Chondrocyte (in vitro differentiated cells): ENCODE measurements around the gene WIZ. TPM values are rescaled to one million over a fixed set of nuclear protein-coding genes. Genes with fewer than 3 reads are reported as not detected.

Experiments used
- DNase-seq: peaks from one replicate; pipeline ENCODE4 v3.0.0; 2021; ENCODE audit warnings: mixed read lengths, low spot score
- H3K27ac Mint-ChIP-seq: one replicate; pipeline ENCODE4 v1.8.0; 2021; ENCODE audit warnings: mild to moderate bottlenecking, moderate library complexity, mixed read lengths; ENCODE audit not compliant: unreplicated experiment
- H3K27me3 Mint-ChIP-seq: 2 replicates; pipeline ENCODE4 v1.8.0; 2021; ENCODE audit warnings: low read depth, mixed read lengths
- H3K36me3 Mint-ChIP-seq: 2 replicates; pipeline ENCODE4 v1.8.0; 2021; ENCODE audit warnings: low read depth, mixed read lengths
- H3K4me1 Mint-ChIP-seq: 2 replicates; pipeline ENCODE4 v1.8.0; 2021; ENCODE audit warnings: low read depth, mild to moderate bottlenecking, mixed read lengths
- H3K4me3 Mint-ChIP-seq: one replicate; pipeline ENCODE4 v1.8.0; 2021; ENCODE audit warnings: mild to moderate bottlenecking, moderate library complexity, mixed read lengths; ENCODE audit not compliant: unreplicated experiment
- H3K9me3 Mint-ChIP-seq: 2 replicates; pipeline ENCODE4 v1.8.0; 2021; ENCODE audit warnings: low read depth, mixed read lengths
- total RNA-seq: library from RNA; stranded (reverse); gene quantifications from 3 replicates; pipeline ENCODE4 v1.2.1, GENCODE V29; 2021
- TF ChIP-seq, protein P1 (sequence below): fragments of 200-600 bp; sonication (generic); IDR thresholded peaks from 2 replicates; pipeline ENCODE4 v1.5.0; 2021; ENCODE audit warnings: antibody characterized with exemption, mild to moderate bottlenecking, moderate library complexity

The WIZ gene
- total RNA-seq, 1 donor from 2014 or later = 52.4 TPM

DNA sequence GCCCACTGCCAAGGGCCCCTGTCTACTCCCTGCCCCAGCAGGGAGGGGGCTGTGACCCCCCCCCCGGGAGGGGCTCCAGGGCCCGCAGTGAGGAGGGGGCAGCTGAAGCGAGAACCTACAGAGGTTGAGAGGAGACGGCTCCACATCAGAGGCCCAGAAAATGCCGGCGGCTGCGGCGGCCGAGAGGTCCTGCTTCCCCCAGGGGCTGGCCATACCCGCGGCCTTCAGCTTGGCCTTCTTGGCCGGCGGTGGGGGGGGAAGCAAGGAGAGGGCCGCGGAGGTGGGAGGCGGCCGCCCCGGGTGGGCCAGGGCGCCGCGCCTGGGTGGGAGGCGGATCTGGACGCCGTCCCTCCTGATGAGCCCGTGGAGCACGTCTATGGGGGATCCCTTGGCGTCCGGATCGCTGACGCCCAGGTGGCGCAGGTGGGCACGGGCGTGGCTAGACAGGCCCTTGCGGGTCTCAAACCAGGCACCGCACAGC is 21.7 kb downstream of the WIZ start:
- Mint-ChIP-seq H3K4me3 (no peak overlapping the region), H3K9me3 (no peaks in the 10 kb centered on the region), H3K27me3 (no peaks in the 10 kb centered on the region), H3K27ac (no peak overlapping the region), H3K4me1 (peaks cover 21% of the 10 kb centered on the region), H3K36me3 (peaks cover 21% of the 10 kb centered on the region)
- TF ChIP-seq, protein P1, sequence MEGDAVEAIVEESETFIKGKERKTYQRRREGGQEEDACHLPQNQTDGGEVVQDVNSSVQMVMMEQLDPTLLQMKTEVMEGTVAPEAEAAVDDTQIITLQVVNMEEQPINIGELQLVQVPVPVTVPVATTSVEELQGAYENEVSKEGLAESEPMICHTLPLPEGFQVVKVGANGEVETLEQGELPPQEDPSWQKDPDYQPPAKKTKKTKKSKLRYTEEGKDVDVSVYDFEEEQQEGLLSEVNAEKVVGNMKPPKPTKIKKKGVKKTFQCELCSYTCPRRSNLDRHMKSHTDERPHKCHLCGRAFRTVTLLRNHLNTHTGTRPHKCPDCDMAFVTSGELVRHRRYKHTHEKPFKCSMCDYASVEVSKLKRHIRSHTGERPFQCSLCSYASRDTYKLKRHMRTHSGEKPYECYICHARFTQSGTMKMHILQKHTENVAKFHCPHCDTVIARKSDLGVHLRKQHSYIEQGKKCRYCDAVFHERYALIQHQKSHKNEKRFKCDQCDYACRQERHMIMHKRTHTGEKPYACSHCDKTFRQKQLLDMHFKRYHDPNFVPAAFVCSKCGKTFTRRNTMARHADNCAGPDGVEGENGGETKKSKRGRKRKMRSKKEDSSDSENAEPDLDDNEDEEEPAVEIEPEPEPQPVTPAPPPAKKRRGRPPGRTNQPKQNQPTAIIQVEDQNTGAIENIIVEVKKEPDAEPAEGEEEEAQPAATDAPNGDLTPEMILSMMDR = no peak
- DNase-seq = no peak

DNA sequence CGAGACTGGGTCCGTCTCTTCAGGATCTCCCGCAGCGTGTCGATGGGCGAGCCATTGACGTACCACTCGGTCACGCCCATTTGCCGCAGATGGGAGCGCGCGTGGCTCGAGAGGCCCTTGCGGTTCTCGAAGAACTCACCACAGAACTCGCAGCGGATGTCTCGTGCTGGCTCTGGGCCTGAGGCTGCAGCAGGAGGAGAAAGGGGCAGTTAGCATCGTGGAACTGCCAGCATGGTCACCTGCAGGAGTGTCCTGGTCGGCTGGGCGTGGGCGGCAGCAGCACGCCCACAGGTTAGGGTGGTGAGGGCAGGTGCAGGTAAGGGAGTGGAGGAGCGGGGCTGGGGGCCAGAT is 22.4 kb downstream of the WIZ start:
- H3K27ac Mint-ChIP-seq = no peak overlapping the region
- DNase-seq = no peak
- H3K27me3 Mint-ChIP-seq = no peaks in the 10 kb centered on the region
- H3K36me3 Mint-ChIP-seq = peaks cover 26% of the 10 kb centered on the region
- TF ChIP-seq, protein P1 = no peak
- no peaks in the 10 kb centered on the region for H3K9me3 Mint-ChIP-seq
- no peak overlapping the region for H3K4me3 Mint-ChIP-seq
- H3K4me1 Mint-ChIP-seq = peaks cover 19% of the 10 kb centered on the region

DNA sequence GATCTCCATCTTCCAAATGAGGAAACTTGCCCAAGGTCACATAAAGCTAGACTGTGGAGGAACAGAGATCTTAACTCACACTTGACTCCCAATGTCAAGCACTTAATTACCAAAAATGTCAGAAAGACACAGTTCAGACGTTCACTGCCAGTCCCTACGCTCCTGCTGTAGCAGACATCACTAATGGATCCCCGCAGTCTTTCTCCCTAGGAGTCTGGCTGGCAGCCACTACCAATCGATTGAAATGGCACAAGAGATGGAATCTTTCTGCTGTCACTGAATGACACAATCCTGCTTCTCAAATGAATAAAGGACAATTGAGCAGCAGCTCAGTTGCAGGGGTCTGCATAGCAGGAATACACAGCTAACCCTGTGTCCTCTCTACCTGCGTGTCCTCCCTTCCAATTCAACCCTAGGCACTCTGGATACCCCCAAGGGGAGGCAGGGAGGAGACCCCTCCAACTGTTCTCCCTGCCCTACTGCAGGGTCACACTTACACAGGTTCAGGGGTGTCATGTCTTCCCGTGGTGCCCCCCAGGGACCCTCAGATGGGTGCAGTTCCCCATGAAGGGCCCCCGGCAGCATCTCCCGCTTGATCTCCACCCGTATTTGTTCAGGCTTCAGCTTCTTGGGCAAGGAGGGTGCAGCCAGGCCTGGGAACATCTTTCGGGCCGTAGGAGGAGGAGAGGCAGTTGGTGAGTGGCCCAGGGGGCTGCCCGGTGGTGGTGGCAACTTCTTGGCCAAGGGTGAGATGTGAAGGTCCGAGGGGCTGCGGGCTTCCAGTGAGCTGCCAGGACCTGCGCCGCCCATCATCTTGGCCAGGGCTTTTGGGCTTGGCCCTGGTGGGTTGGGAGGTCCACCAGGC is 23.0 kb downstream of the WIZ start:
- peaks cover 17% of the 10 kb centered on the region for H3K4me1 Mint-ChIP-seq
- no peak for DNase-seq
- no peaks in the 10 kb centered on the region for H3K9me3 Mint-ChIP-seq
- TF ChIP-seq, protein P1 = no peak
- H3K27ac Mint-ChIP-seq = no peak overlapping the region
- no peaks in the 10 kb centered on the region for H3K27me3 Mint-ChIP-seq
- no peak overlapping the region for H3K4me3 Mint-ChIP-seq
- H3K36me3 Mint-ChIP-seq = peaks cover 28% of the 10 kb centered on the region

GRCh38 chr19:15425321-15425950 is 24.3 kb downstream of the WIZ start:
- no peak overlapping the region for H3K4me3 Mint-ChIP-seq
- DNase-seq = no peak
- H3K4me1 Mint-ChIP-seq = peaks cover 4% of the 10 kb centered on the region
- no peak overlapping the region for H3K27ac Mint-ChIP-seq
- no peaks in the 10 kb centered on the region for H3K9me3 Mint-ChIP-seq
- no peaks in the 10 kb centered on the region for H3K27me3 Mint-ChIP-seq
- TF ChIP-seq, protein P1 = no peak
- H3K36me3 Mint-ChIP-seq = peaks cover 27% of the 10 kb centered on the region

DNA sequence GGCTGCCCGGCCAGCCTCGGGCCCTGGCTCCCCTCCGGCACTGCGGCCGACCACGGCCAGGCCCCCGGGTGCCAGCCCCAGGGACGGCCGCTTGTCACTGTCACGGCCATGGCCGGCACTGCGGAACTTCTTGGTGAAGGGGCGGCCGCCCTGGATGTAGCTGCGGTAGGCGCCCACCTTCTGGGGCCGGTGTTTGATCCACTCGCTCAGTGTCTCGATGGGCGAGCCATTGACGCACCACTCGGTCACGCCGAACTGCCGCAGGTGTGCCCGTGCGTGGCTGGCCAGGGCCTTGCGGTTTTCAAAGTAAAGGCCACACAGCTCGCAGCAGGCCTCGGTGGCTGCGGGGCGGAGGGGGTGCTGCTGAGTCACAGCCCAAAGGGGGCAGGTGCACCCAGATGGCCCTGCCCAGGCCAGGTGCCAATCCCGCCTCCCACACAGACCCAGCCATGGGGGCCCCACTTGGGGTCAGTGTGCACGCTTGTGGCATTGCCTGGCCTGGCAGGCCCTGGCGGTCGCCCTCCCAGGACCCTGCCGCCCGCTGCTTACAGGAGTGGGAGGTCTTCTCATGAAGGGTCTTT is 25.0 kb downstream of the WIZ start:
- Mint-ChIP-seq H3K9me3 (no peaks in the 10 kb centered on the region), H3K4me3 (no peak overlapping the region), H3K27me3 (no peaks in the 10 kb centered on the region), H3K27ac (no peak overlapping the region), H3K4me1 (peaks cover 3% of the 10 kb centered on the region), H3K36me3 (peaks cover 26% of the 10 kb centered on the region)
- no peak for DNase-seq
- TF ChIP-seq, protein P1 = no peak
